ENCODE data around the gene GBA2.

Gene GBA2

DNA sequence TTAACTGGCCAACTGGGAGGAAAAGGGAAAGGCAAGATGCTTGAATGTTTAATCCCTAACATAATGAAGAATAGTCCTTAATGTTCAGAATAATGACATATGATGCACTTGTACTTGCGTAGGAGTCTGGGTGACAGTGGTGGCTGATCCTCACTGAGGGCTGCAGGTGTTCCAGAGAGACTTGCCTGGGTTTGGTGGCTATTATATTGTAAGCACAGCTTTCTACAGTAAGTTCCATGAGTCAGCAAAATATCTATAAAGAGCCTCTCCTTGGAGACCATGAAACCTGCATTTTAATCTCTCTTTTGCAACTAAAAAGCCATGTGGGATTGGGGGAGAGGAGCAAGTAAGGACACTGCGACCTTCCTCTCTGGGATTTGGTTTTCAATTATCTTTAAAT is 40.5 kb upstream of the GBA2 start:
- Histone ChIP-seq H3K27me3 (ENCODE audit: control insufficient read depth in 1 of 2, insufficient read depth in 2 of 2, low read length in 2 of 2) (no peaks in the 10 kb centered on the region), H3K4me3 (ENCODE audit: low read depth in 1 of 2, low read length in 2 of 2) (no peak overlapping the region), H3K9me3 (ENCODE audit: control insufficient read depth in 1 of 2, low read length in 2 of 2) (no peaks in the 10 kb centered on the region), H3K9ac (ENCODE audit: low read depth in 1 of 2, low read length in 2 of 2) (no peak overlapping the region), H3K27ac (ENCODE audit: low read depth, low read length) (no peak overlapping the region), H3K36me3 (ENCODE audit: control insufficient read depth in 1 of 2, insufficient read depth in 2 of 2, low read length in 2 of 2) (peaks cover 0 to 10% of the 10 kb centered on the region in 2 donors), H3K4me1 (ENCODE audit: control insufficient read depth in 1 of 2, insufficient read depth in 2 of 2, low read length in 2 of 2) (peaks cover 4 to 5% of the 10 kb centered on the region in 2 donors)

GRCh38 chr9:35783418-35783817 is 34.4 kb upstream of the GBA2 start:
- H3K4me3 ChIP-seq (ENCODE audit: low read depth in 1 of 2, low read length in 2 of 2): no peak overlapping the region

DNA sequence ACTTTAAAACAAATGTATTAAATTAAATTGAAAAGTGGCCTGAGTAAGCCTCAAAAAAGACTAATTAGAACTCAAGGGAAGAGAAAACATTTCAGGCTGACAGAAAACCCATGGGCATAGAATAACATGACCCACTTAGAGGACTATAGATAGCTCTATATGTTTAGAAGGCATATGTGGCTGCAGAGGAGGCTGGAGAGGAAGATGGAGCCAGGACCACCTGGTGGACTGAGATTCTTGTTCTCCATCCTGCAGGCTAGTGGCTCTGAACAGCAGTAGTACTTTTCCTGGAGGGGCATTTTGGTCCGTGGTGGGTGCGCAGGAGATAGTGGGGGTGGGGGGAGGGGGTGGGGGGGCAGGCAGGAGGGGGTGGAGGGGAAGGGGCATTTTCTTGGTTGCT is 32.0 kb upstream of the GBA2 start:
- Histone ChIP-seq H3K27ac (ENCODE audit: low read depth, low read length) (no peak overlapping the region), H3K9me3 (ENCODE audit: control insufficient read depth in 1 of 2, low read length in 2 of 2) (no peaks in the 10 kb centered on the region), H3K9ac (ENCODE audit: low read depth in 1 of 2, low read length in 2 of 2) (no peak overlapping the region), H3K4me3 (ENCODE audit: low read depth in 1 of 2, low read length in 2 of 2) (no peak overlapping the region), H3K4me1 (ENCODE audit: control insufficient read depth in 1 of 2, insufficient read depth in 2 of 2, low read length in 2 of 2) (no peaks in the 10 kb centered on the region), H3K27me3 (ENCODE audit: control insufficient read depth in 1 of 2, insufficient read depth in 2 of 2, low read length in 2 of 2) (no peaks in the 10 kb centered on the region), H3K36me3 (ENCODE audit: control insufficient read depth in 1 of 2, insufficient read depth in 2 of 2, low read length in 2 of 2) (peaks cover 0 to 5% of the 10 kb centered on the region in 2 donors)

More at GRCh38 chr9:35783418-35783817, 34.4 kb upstream of the GBA2 start:
- H3K4me1 ChIP-seq (ENCODE audit: control insufficient read depth in 1 of 2, insufficient read depth in 2 of 2, low read length in 2 of 2): no peaks in the 10 kb centered on the region
- H3K27me3 ChIP-seq (ENCODE audit: control insufficient read depth in 1 of 2, insufficient read depth in 2 of 2, low read length in 2 of 2): no peaks in the 10 kb centered on the region
- peaks cover 0 to 5% of the 10 kb centered on the region in 2 donors for H3K36me3 ChIP-seq (ENCODE audit: control insufficient read depth in 1 of 2, insufficient read depth in 2 of 2, low read length in 2 of 2)
- no peaks in the 10 kb centered on the region for H3K9me3 ChIP-seq (ENCODE audit: control insufficient read depth in 1 of 2, low read length in 2 of 2)
- no peak overlapping the region for H3K27ac ChIP-seq (ENCODE audit: low read depth, low read length)
- no peak overlapping the region for H3K9ac ChIP-seq (ENCODE audit: low read depth in 1 of 2, low read length in 2 of 2)

GRCh38 chr9:35778496-35778895 is 29.5 kb upstream of the GBA2 start:
- H3K27ac ChIP-seq (ENCODE audit: low read depth, low read length): no peak overlapping the region
- H3K36me3 ChIP-seq (ENCODE audit: control insufficient read depth in 1 of 2, insufficient read depth in 2 of 2, low read length in 2 of 2): peaks cover 0 to 4% of the 10 kb centered on the region in 2 donors
- no peaks in the 10 kb centered on the region for H3K9me3 ChIP-seq (ENCODE audit: control insufficient read depth in 1 of 2, low read length in 2 of 2)
- peaks cover 0 to 4% of the 10 kb centered on the region in 2 donors for H3K4me1 ChIP-seq (ENCODE audit: control insufficient read depth in 1 of 2, insufficient read depth in 2 of 2, low read length in 2 of 2)
- no peak overlapping the region for H3K4me3 ChIP-seq (ENCODE audit: low read depth in 1 of 2, low read length in 2 of 2)
- no peak overlapping the region for H3K9ac ChIP-seq (ENCODE audit: low read depth in 1 of 2, low read length in 2 of 2)
- H3K27me3 ChIP-seq (ENCODE audit: control insufficient read depth in 1 of 2, insufficient read depth in 2 of 2, low read length in 2 of 2): no peaks in the 10 kb centered on the region

- no peaks in the 10 kb centered on the region for H3K36me3 ChIP-seq (ENCODE audit: control insufficient read depth in 1 of 2, insufficient read depth in 2 of 2, low read length in 2 of 2)
- no peak overlapping the region for H3K27ac ChIP-seq (ENCODE audit: low read depth, low read length)
- H3K27me3 ChIP-seq (ENCODE audit: control insufficient read depth in 1 of 2, insufficient read depth in 2 of 2, low read length in 2 of 2): no peaks in the 10 kb centered on the region
- H3K9ac ChIP-seq (ENCODE audit: low read depth in 1 of 2, low read length in 2 of 2): no peak overlapping the region
- H3K4me1 ChIP-seq (ENCODE audit: control insufficient read depth in 1 of 2, insufficient read depth in 2 of 2, low read length in 2 of 2): peaks cover 12 to 17% of the 10 kb centered on the region in 2 donors
- no peaks in the 10 kb centered on the region for H3K9me3 ChIP-seq (ENCODE audit: control insufficient read depth in 1 of 2, low read length in 2 of 2)
- no peak overlapping the region for H3K4me3 ChIP-seq (ENCODE audit: low read depth in 1 of 2, low read length in 2 of 2)
Measured at GRCh38 chr9:35776018-35776417, 27.0 kb upstream of the GBA2 start.

DNA sequence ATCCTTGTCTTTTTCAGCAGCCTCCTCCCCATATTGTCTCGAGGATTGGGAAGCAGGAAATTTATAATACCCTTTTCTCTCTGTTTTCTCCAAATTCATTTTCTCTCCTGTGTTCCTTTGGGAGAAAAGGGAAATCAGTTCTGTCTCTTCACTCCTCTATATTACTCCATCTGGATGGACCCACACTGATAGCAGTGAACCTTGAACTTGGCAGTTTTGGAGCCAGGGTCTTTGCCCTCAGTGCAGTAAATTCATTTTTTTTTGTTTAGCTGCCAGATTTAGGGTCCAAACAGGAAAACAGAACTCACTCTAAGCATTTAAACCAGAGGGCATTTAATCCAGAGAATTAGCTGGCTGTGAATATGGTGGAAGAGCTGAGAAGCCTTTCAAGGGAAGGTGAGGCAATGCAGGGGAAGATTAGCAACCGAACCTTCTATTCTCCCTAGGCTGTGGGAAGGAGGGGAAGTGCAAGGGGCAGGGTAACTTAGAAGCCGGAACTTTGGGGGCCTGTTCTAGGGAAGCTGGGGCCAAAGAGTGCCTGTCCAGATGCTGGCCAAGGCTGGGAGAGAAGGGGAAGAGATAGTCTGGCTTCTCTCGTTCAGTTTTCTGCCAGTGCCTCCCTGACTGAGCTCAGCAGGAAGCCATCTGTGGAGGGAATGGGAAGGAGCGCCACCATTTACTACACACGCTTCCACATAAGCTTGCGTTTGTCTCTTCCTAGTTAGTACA is 26.0 kb upstream of the GBA2 start:
- Histone ChIP-seq H3K9me3 (ENCODE audit: control insufficient read depth in 1 of 2, low read length in 2 of 2) (no peaks in the 10 kb centered on the region), H3K27ac (ENCODE audit: low read depth, low read length) (no peak overlapping the region), H3K27me3 (ENCODE audit: control insufficient read depth in 1 of 2, insufficient read depth in 2 of 2, low read length in 2 of 2) (no peaks in the 10 kb centered on the region), H3K9ac (ENCODE audit: low read depth in 1 of 2, low read length in 2 of 2) (no peak overlapping the region), H3K4me3 (ENCODE audit: low read depth in 1 of 2, low read length in 2 of 2) (no peak overlapping the region), H3K4me1 (ENCODE audit: control insufficient read depth in 1 of 2, insufficient read depth in 2 of 2, low read length in 2 of 2) (peaks cover 21 to 27% of the 10 kb centered on the region in 2 donors), H3K36me3 (ENCODE audit: control insufficient read depth in 1 of 2, insufficient read depth in 2 of 2, low read length in 2 of 2) (no peaks in the 10 kb centered on the region)

- no peaks in the 10 kb centered on the region for H3K36me3 ChIP-seq (ENCODE audit: control insufficient read depth in 1 of 2, insufficient read depth in 2 of 2, low read length in 2 of 2)
- no peak overlapping the region for H3K27ac ChIP-seq (ENCODE audit: low read depth, low read length)
- H3K9me3 ChIP-seq (ENCODE audit: control insufficient read depth in 1 of 2, low read length in 2 of 2): no peaks in the 10 kb centered on the region
- peaks cover 24 to 31% of the 10 kb centered on the region in 2 donors for H3K4me1 ChIP-seq (ENCODE audit: control insufficient read depth in 1 of 2, insufficient read depth in 2 of 2, low read length in 2 of 2)
- no peak overlapping the region for H3K9ac ChIP-seq (ENCODE audit: low read depth in 1 of 2, low read length in 2 of 2)
- peak overlapping the region in 1 of 2 donors; percentile 9 for H3K4me3 ChIP-seq (ENCODE audit: low read depth in 1 of 2, low read length in 2 of 2)
- H3K27me3 ChIP-seq (ENCODE audit: control insufficient read depth in 1 of 2, insufficient read depth in 2 of 2, low read length in 2 of 2): no peaks in the 10 kb centered on the region
Measured at GRCh38 chr9:35771943-35772342, 22.9 kb upstream of the GBA2 start.

GRCh38 chr9:35771534-35771933 is 22.5 kb upstream of the GBA2 start:
- no peaks in the 10 kb centered on the region for H3K27me3 ChIP-seq (ENCODE audit: control insufficient read depth in 1 of 2, insufficient read depth in 2 of 2, low read length in 2 of 2)
- no peak overlapping the region for H3K27ac ChIP-seq (ENCODE audit: low read depth, low read length)
- H3K4me3 ChIP-seq (ENCODE audit: low read depth in 1 of 2, low read length in 2 of 2): peak overlapping the region in 1 of 2 donors; percentile 9
- peaks cover 24 to 31% of the 10 kb centered on the region in 2 donors for H3K4me1 ChIP-seq (ENCODE audit: control insufficient read depth in 1 of 2, insufficient read depth in 2 of 2, low read length in 2 of 2)
- H3K9me3 ChIP-seq (ENCODE audit: control insufficient read depth in 1 of 2, low read length in 2 of 2): no peaks in the 10 kb centered on the region
- H3K36me3 ChIP-seq (ENCODE audit: control insufficient read depth in 1 of 2, insufficient read depth in 2 of 2, low read length in 2 of 2): no peaks in the 10 kb centered on the region
- H3K9ac ChIP-seq (ENCODE audit: low read depth in 1 of 2, low read length in 2 of 2): no peak overlapping the region

DNA sequence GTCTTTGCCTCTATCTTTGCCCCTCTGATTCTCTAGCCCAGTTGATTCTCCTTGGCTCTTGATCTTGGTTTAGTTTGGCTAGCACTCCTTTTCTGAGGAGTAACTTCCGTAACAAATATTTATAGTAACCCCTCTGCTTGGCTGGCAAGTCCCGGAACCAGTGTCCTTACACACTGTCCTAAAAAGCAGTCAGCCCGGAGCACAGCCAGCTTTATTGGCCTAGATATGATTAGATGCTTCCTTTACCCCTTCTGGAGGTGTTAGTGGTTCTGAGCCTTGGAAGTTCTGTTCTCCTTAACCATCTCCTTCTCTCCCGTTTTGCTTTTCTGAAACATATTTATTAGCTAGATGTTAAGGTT is 22.0 kb upstream of the GBA2 start:
- H3K4me1 ChIP-seq (ENCODE audit: control insufficient read depth in 1 of 2, insufficient read depth in 2 of 2, low read length in 2 of 2): peaks cover 24 to 31% of the 10 kb centered on the region in 2 donors
- H3K27ac ChIP-seq (ENCODE audit: low read depth, low read length): no peak overlapping the region
- no peaks in the 10 kb centered on the region for H3K27me3 ChIP-seq (ENCODE audit: control insufficient read depth in 1 of 2, insufficient read depth in 2 of 2, low read length in 2 of 2)
- peak overlapping the region in 1 of 2 donors; percentile 7 for H3K4me3 ChIP-seq (ENCODE audit: low read depth in 1 of 2, low read length in 2 of 2)
- no peak overlapping the region for H3K9ac ChIP-seq (ENCODE audit: low read depth in 1 of 2, low read length in 2 of 2)
- H3K9me3 ChIP-seq (ENCODE audit: control insufficient read depth in 1 of 2, low read length in 2 of 2): no peaks in the 10 kb centered on the region
- H3K36me3 ChIP-seq (ENCODE audit: control insufficient read depth in 1 of 2, insufficient read depth in 2 of 2, low read length in 2 of 2): no peaks in the 10 kb centered on the region

DNA sequence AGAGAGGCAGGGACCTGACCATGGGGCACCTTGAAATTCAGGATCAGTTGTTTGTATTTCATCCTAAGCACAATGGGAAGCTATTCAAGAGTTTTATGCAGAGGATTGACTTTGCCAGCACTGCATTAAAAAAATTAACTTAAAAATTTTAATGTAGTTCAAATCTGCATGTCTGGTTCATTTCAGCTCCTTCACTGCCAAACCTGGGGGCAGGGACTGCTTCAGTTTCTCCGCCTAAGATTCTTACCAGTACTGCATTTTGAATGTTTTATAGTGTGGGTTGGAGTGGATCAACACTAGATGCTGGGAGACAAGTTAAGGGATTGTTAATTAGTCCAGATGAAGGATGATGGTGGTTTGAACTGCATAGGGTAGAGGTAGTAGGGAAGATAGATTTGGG is 20.7 kb upstream of the GBA2 start:
- no peak overlapping the region for H3K4me3 ChIP-seq (ENCODE audit: low read depth in 1 of 2, low read length in 2 of 2)
- H3K27ac ChIP-seq (ENCODE audit: low read depth, low read length): no peak overlapping the region
- no peak overlapping the region for H3K9ac ChIP-seq (ENCODE audit: low read depth in 1 of 2, low read length in 2 of 2)
- H3K9me3 ChIP-seq (ENCODE audit: control insufficient read depth in 1 of 2, low read length in 2 of 2): no peaks in the 10 kb centered on the region
- H3K27me3 ChIP-seq (ENCODE audit: control insufficient read depth in 1 of 2, insufficient read depth in 2 of 2, low read length in 2 of 2): no peaks in the 10 kb centered on the region
- H3K4me1 ChIP-seq (ENCODE audit: control insufficient read depth in 1 of 2, insufficient read depth in 2 of 2, low read length in 2 of 2): peaks cover 24 to 28% of the 10 kb centered on the region in 2 donors
- no peaks in the 10 kb centered on the region for H3K36me3 ChIP-seq (ENCODE audit: control insufficient read depth in 1 of 2, insufficient read depth in 2 of 2, low read length in 2 of 2)
